ENCODE data around the gene DEPDC4. TPM values are rescaled to one million over a fixed set of nuclear protein-coding genes. Genes with fewer than 3 reads are reported as not detected.
A peak's percentile ranks its signal among the peaks of the same experiment; 100 is the strongest.
"Not testable (repeated sequence)": the region's sequence is repeated elsewhere in the genome, so short reads cannot be mapped to it uniquely, and the experiment has no call there.

Gene DEPDC4
- total RNA-seq, 1 donor from 2014 or later: 1.7 TPM

GRCh38 chr12:100295764-100296555 is 29.1 kb upstream of the DEPDC4 start:
- H4K20me1 ChIP-seq (ENCODE audit: insufficient read depth, low read length): peaks cover 13% of the 10 kb centered on the region
- no peak for FAIRE-seq
- H3K9me3 ChIP-seq (ENCODE audit: insufficient read depth, low read depth, low read length): no peaks in the 10 kb centered on the region
- H3K4me1 ChIP-seq (ENCODE audit: insufficient read depth, low read length): no peaks in the 10 kb centered on the region
- H3K27me3 ChIP-seq (ENCODE audit: insufficient read depth, low read length): no peaks in the 10 kb centered on the region
- no peak overlapping the region for H3K9ac ChIP-seq (ENCODE audit: low read length)
- DNase-seq (ENCODE audit: low read depth): peak; percentile 48
- Mint-ChIP-seq H3K27ac (ENCODE audit: unreplicated experiment) (no peak overlapping the region), H3K9me3 (ENCODE audit: unreplicated experiment) (no peaks in the 10 kb centered on the region), H3K4me1 (ENCODE audit: low read depth, unreplicated experiment) (peaks cover 5% of the 10 kb centered on the region), H3K36me3 (ENCODE audit: low read depth, unreplicated experiment) (peaks cover 21% of the 10 kb centered on the region), H3K27me3 (ENCODE audit: low read depth, unreplicated experiment) (no peaks in the 10 kb centered on the region), H3K4me3 (ENCODE audit: unreplicated experiment) (no peak overlapping the region)
- peaks cover 3% of the 10 kb centered on the region for H3K79me2 ChIP-seq (ENCODE audit: insufficient read depth, low read length)
- no peak overlapping the region for H2AFZ ChIP-seq (ENCODE audit: low read depth, low read length)
- H3K27ac ChIP-seq (ENCODE audit: low read depth, low read length): no peak overlapping the region
- TF ChIP-seq CTCF (IDR thresholded peaks at IDR 0.05; ENCODE audit: insufficient read depth, low read depth, low read length) (no peak), EZH2 (IDR thresholded peaks at IDR 0.05; ENCODE audit: insufficient read depth, low read length) (no peak)
- no peak overlapping the region for H3K4me2 ChIP-seq (ENCODE audit: low read length)
- H3K36me3 ChIP-seq (ENCODE audit: insufficient read depth, low read length): peaks cover 10% of the 10 kb centered on the region
- H3K4me3 ChIP-seq (ENCODE audit: insufficient read depth, low read depth, low read length): no peak overlapping the region

- not testable (repeated sequence) for H3K9ac ChIP-seq (ENCODE audit: low read length); H3K36me3 Mint-ChIP-seq (ENCODE audit: low read depth, unreplicated experiment); H3K36me3 ChIP-seq (ENCODE audit: insufficient read depth, low read length); DNase-seq (ENCODE audit: low read depth); H3K4me3 Mint-ChIP-seq (ENCODE audit: unreplicated experiment); H3K27ac Mint-ChIP-seq (ENCODE audit: unreplicated experiment); H3K9me3 Mint-ChIP-seq (ENCODE audit: unreplicated experiment); H3K27ac ChIP-seq (ENCODE audit: low read depth, low read length); H3K4me2 ChIP-seq (ENCODE audit: low read length); H2AFZ ChIP-seq (ENCODE audit: low read depth, low read length); H3K4me3 ChIP-seq (ENCODE audit: insufficient read depth, low read depth, low read length); H3K4me1 Mint-ChIP-seq (ENCODE audit: low read depth, unreplicated experiment); H3K27me3 Mint-ChIP-seq (ENCODE audit: low read depth, unreplicated experiment); FAIRE-seq; H3K27me3 ChIP-seq (ENCODE audit: insufficient read depth, low read length); H3K9me3 ChIP-seq (ENCODE audit: insufficient read depth, low read depth, low read length); H3K4me1 ChIP-seq (ENCODE audit: insufficient read depth, low read length); H3K79me2 ChIP-seq (ENCODE audit: insufficient read depth, low read length)
- H4K20me1 ChIP-seq (ENCODE audit: insufficient read depth, low read length): peaks cover 10% of the 10 kb centered on the region
These were observed 27.5 kb upstream of the DEPDC4 start for GRCh38 chr12:100294366-100294765.

GRCh38 chr12:100293017-100293416 is 26.1 kb upstream of the DEPDC4 start:
- Histone ChIP-seq H3K9me3 (ENCODE audit: insufficient read depth, low read depth, low read length) (no peaks in the 10 kb centered on the region), H3K27me3 (ENCODE audit: insufficient read depth, low read length) (no peaks in the 10 kb centered on the region), H3K27ac (ENCODE audit: low read depth, low read length) (no peak overlapping the region), H3K9ac (ENCODE audit: low read length) (no peak overlapping the region), H3K36me3 (ENCODE audit: insufficient read depth, low read length) (peaks cover 5% of the 10 kb centered on the region), H3K4me1 (ENCODE audit: insufficient read depth, low read length) (no peaks in the 10 kb centered on the region), H3K79me2 (ENCODE audit: insufficient read depth, low read length) (peaks cover 10% of the 10 kb centered on the region), H4K20me1 (ENCODE audit: insufficient read depth, low read length) (peaks cover 10% of the 10 kb centered on the region), H3K4me2 (ENCODE audit: low read length) (no peak overlapping the region), H3K4me3 (ENCODE audit: insufficient read depth, low read depth, low read length) (no peak overlapping the region), H2AFZ (ENCODE audit: low read depth, low read length) (no peak overlapping the region)
- Mint-ChIP-seq H3K36me3 (ENCODE audit: low read depth, unreplicated experiment) (peaks cover 5% of the 10 kb centered on the region), H3K27me3 (ENCODE audit: low read depth, unreplicated experiment) (no peaks in the 10 kb centered on the region), H3K4me3 (ENCODE audit: unreplicated experiment) (no peak overlapping the region), H3K4me1 (ENCODE audit: low read depth, unreplicated experiment) (peaks cover 5% of the 10 kb centered on the region), H3K27ac (ENCODE audit: unreplicated experiment) (no peak overlapping the region), H3K9me3 (ENCODE audit: unreplicated experiment) (no peaks in the 10 kb centered on the region)
- TF ChIP-seq EZH2 (IDR thresholded peaks at IDR 0.05; ENCODE audit: insufficient read depth, low read length): no peak
- no peak for TF ChIP-seq CTCF (IDR thresholded peaks at IDR 0.05; ENCODE audit: insufficient read depth, low read depth, low read length)
- FAIRE-seq: no peak
- DNase-seq (ENCODE audit: low read depth): no peak

Measured in astrocyte (in vitro differentiated cells and primary cell).